Stomach (tissue), 4 donors: ENCODE data around the gene GLCCI1.

Experiments
- CTCF ChIP-seq, 7 experiments: fragments of 450-650 bp in 4 of 7; fragments of 200-600 bp in 3 of 7; sonication (generic) in 3 of 7; IDR thresholded peaks; one replicate each; pipeline ENCODE4 v1.5.1; 2016 to 2019; ENCODE audit warnings: antibody characterized with exemption in 7 of 7, control low read depth in 2 of 7, mild to moderate bottlenecking in 1 of 7
- POLR2A ChIP-seq, 4 donors: fragments of 450-650 bp; IDR thresholded peaks; one replicate each; pipeline ENCODE4 v1.6.1; 2016; ENCODE audit warnings: antibody characterized with exemption in 4 of 4, control low read depth in 2 of 4, mild to moderate bottlenecking in 1 of 4, moderate library complexity in 1 of 4
- POLR2AphosphoS5 ChIP-seq, 3 donors: sonication (generic); formaldehyde crosslinking; IDR thresholded peaks; one replicate each; pipeline ENCODE4 v1.6.1; 2016; ENCODE audit warnings: antibody characterized with exemption in 3 of 3

DNA sequence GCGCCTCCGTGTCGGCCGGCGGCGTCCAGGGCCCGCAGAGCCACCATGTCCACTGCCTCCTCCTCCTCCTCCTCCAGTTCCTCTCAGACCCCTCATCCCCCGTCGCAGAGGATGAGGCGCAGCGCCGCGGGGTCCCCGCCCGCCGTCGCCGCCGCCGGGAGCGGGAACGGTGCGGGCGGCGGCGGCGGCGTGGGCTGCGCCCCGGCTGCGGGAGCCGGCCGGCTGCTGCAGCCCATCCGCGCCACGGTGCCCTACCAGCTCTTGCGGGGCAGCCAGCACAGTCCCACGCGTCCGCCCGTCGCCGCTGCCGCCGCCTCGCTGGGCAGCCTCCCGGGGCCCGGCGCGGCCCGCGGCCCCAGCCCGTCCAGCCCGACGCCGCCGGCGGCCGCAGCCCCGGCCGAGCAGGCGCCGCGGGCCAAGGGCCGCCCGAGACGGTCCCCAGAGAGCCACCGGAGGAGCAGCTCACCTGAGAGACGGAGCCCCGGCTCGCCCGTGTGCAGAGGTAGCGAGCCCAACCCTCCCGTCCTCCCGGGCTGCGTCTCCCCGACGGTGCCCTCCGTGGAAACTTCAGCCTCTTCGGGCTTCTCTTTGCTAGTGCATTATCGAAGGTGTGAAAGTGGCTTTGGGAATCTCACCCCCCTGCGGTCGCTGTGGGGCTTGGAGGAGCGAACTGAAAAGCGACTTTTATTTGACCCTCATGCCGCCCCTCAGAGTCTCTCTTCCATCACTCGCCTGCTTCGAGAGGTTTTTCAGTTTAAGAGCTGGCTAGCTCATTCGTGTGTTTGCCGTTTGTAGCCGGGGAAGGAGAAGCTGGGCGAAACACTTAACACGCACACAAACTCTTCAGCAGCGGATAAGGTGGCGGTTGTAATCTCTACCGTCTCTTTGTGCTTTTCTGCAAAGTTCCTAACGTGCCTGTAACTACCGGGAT is 975 bp downstream of the GLCCI1 start:
- peak in 2 of 7 experiments; percentile 12 to 18 for TF ChIP-seq CTCF (IDR thresholded peaks at IDR 0.05)
- no peak for TF ChIP-seq POLR2A (IDR thresholded peaks at IDR 0.05)
- TF ChIP-seq POLR2AphosphoS5 (IDR thresholded peaks at IDR 0.05) = peak in 1 of 3 donors; percentile 59
